UCSD-AML1 (cell line): ENCODE data around the gene RHOT2.

Experiments used
- DNase-seq: peaks from one replicate; lab custom pipeline; 2025; ENCODE audit not compliant: unreplicated experiment; lab: John Stamatoyannopoulos, UW

Gene RHOT2

GRCh38 chr16:669666-670065 is 1.7 kb downstream of the RHOT2 start:
- no peak for DNase-seq

GRCh38 chr16:670485-671352 is 2.8 kb downstream of the RHOT2 start:
- no peak for DNase-seq

- DNase-seq: no peak
These were observed 3.6 kb downstream of the RHOT2 start for GRCh38 chr16:671353-672131.

GRCh38 chr16:672371-672770 is 4.4 kb downstream of the RHOT2 start:
- DNase-seq: no peak

GRCh38 chr16:672851-673250 is 4.9 kb downstream of the RHOT2 start:
- DNase-seq: no peak

GRCh38 chr16:673399-673991 is 5.6 kb downstream of the RHOT2 start:
- no peak for DNase-seq

GRCh38 chr16:674214-674881 is 6.4 kb downstream of the RHOT2 start:
- DNase-seq: no peak

- DNase-seq: no peak
These were observed 7.3 kb downstream of the RHOT2 start, which contains the start of gene RHBDL1 for GRCh38 chr16:674968-675883. Gene RHBDL1, plus strand, starts transcription at chr16:675671. Its CDS starts 120 bp downstream, at chr16:675791.

GRCh38 chr16:675884-676564 is 8.1 kb downstream of the RHOT2 start:
- DNase-seq: no peak

GRCh38 chr16:676565-676902 is 8.6 kb downstream of the RHOT2 start:
- DNase-seq: no peak

GRCh38 chr16:676913-677312 is 9.0 kb downstream of the RHOT2 start:
- no peak for DNase-seq

GRCh38 chr16:677316-678190 is 9.6 kb downstream of the RHOT2 start:
- DNase-seq: no peak

GRCh38 chr16:678209-678857 is 10.4 kb downstream of the RHOT2 start:
- no peak for DNase-seq

- DNase-seq: peak; percentile 77
These were observed 11.2 kb downstream of the RHOT2 start for GRCh38 chr16:678858-679813.

- peak; percentile 91 for DNase-seq
These were observed 12.1 kb downstream of the RHOT2 start, which contains the start of gene STUB1 for GRCh38 chr16:679814-680624. Gene STUB1, plus strand, starts transcription at chr16:680410. Its CDS starts 116 bp downstream, at chr16:680526.

GRCh38 chr16:680625-680945 is 12.7 kb downstream of the RHOT2 start:
- DNase-seq: no peak
